Retina (tissue), 1 donor: Measurements from ENCODE around the gene PAIP2.
"Not testable (repeated sequence)": the region's sequence is repeated elsewhere in the genome, so short reads cannot be mapped to it uniquely, and the experiment has no call there.

Experiments used
- DNase-seq: peaks from one replicate; pipeline ENCODE4 v3.0.0-alpha.2; 2016

PAIP2 gene

GRCh38 chr5:139379626-139380449 is 38.2 kb downstream of the PAIP2 start:
- DNase-seq: no peak

DNA sequence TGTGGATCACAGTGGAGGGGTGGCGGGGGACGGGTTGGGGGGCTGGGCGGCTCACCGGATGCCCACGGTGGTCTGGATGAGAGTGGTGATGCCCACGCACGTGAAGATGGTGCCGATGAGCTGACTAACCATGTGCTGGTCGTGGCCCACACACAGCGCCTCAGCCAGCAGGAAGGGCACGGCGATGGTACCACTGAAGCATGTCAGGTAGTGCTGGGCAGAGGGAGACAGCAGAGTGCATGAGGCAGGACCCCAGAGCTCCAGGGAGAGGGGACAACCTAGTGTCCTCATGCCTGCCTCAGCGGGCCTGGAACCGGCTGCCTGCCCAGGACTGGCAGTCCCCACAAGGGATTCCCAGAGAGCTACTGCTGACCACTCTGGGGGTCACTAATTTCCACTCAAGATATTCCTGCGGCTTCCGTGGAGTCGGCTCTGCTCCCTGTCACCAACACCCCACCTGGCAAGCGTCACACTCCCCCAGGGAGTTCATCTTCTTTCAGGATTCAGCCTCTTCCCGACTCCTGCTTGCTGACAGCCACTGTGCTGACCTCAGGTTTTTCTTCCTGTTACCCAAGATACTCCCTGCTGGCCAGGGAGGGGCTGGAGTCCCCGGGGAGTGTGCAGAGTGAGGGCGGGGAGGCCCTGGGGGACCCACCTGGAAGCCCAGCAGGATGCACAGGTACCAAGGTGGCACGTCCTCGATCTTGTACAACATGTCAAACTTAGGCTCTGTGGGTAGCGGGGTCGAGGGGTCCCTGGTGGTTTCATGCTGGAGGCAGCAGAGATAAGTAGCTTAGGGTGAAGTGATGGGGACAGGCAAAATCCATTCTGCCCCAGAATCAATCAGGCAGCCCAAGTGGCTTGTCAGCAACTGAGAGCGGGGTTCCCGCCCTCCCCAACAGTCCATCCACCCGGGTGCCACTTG is 40.4 kb downstream of the PAIP2 start:
- DNase-seq: no peak

GRCh38 chr5:139382807-139383206 is 41.2 kb downstream of the PAIP2 start:
- no peak for DNase-seq

GRCh38 chr5:139383275-139383992 is 41.8 kb downstream of the PAIP2 start, which contains the start of gene SLC23A1:
Gene SLC23A1 (minus strand): TSS chr5:139383297. CDS start chr5:139383253, 44 bp downstream.
- no peak for DNase-seq

DNA sequence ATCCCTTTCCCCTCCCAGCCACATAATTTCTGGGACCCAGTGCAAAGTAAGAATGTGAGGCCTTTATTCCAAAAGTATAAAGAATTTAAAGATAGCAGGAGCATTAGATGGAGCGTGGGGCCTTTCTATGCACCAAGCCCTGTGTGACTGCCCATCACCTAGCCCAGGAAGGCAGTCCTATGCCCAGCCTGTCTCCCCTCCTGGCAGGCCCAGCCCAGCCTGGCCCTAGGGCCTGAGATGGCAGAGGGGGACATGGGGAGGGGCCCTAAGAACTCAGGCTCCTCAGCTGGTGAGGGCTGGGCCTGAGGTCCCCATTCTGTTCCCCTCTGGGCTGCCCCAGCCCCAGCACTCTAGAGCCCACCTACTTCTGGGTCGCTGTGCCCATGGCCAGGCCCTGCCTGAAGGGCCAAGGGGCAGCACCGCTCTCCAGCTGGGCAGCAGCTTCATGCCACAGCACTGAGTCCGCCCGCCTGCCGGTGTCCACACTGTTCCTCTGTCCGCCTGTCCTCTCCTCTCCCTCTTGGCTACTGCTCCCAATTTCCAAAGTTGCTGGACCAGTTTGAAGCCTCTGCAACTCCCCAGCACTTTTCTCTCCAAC is 42.4 kb downstream of the PAIP2 start:
- DNase-seq: no peak

DNA sequence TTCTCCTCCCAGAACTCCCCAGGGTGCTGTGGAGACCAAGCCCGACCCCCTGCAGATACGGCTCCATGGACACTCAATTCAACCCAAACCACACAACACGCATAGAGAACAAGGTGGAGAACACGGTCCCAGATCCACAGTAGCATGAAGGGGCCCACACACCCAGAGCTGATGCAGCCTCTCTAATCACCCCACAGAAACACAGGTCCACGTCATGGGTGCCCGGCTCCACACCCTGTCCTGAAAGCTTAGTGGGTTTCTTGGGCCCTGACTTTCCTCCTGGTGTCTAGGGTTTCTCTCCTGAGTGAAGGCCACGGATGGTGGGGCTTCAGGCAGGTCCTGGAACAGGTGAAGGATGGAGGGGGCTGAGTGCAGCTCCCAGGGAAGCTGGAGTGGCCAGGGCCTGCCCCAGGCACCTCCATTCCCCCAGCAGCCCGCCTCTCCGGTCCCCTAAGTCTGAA is 43.0 kb downstream of the PAIP2 start:
- DNase-seq: no peak

GRCh38 chr5:139385061-139386049 is 43.7 kb downstream of the PAIP2 start:
- DNase-seq: no peak

- no peak for DNase-seq
These were observed 44.4 kb downstream of the PAIP2 start for GRCh38 chr5:139386050-139386438.

DNA sequence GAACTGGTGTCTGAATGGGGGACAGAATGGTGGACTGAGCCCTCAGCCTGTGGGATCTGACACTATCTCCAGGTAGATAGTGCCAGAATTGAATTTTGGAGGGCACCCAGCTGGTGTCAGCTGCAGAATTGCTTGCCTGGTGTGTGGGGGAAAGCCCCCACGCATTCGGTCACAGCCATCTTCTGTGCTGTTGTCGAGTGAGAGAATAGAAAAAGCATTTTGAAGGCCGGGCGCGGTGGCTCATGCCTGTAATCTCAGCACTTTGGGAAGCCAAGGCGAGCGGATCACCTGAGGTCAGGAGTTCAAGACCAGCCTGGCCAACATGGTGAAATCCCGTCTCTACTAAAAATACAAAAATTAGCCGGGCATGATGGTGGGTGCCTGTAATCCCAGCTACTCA is 45.3 kb downstream of the PAIP2 start:
- DNase-seq: not testable (repeated sequence)

- DNase-seq: no peak
These were observed 46.0 kb downstream of the PAIP2 start for GRCh38 chr5:139387611-139388197.

GRCh38 chr5:139388198-139388821 is 46.7 kb downstream of the PAIP2 start:
- DNase-seq: no peak

GRCh38 chr5:139389701-139390638 is 48.3 kb downstream of the PAIP2 start, which contains the start of gene MZB1:
Gene MZB1 (minus strand): TSS chr5:139389913. CDS start chr5:139389856, 57 bp downstream.
- DNase-seq: no peak

GRCh38 chr5:139390639-139391569 is 49.2 kb downstream of the PAIP2 start:
- no peak for DNase-seq

- DNase-seq: no peak
These were observed 50.1 kb downstream of the PAIP2 start for GRCh38 chr5:139391570-139392323.

- DNase-seq: no peak
These were observed 50.6 kb downstream of the PAIP2 start for GRCh38 chr5:139392324-139392677.

DNA sequence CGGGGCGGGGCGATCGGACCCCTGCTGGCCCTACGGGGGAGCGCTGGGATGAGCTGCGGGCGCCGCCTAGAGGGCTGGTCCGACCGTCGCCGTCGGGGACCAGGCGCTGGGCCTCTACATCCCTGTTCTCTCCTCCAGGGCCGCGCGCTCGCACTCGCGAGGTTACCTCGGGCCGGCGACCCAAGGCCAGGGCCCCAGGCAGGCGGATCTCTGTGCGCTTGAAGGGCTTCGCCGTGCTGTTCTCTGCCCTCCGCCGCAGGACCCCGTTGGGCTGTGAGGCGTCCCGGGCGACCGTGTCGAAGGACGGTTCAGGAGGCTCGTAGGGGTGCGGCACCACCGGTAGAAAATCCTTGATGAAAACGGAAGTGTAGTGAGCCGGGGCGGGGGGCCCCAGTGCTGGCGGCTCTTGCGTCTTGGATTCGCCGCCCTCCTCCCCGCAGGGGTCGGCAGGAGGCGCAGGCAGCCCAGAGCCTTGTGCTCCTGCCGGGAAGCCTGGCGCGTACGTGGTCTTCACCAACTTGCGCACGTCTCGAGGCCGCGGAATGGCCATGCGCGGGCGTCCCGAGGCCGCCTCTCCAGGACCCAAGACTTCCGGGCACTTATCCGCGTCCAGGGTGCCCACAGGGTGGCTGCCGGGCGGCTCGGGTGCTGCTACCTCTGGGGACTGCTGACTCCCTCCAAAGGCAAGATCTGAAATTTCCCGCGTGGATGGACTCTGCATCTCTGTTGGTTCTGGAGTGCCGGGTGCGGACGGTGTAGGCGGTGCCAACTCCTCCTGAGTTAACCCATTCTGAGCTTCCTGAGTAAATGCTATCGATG is 51.2 kb downstream of the PAIP2 start:
- peak; percentile 83 for DNase-seq
